H1 (cell line): ENCODE data around the gene CHRNA10. TPM values are rescaled to one million over a fixed set of nuclear protein-coding genes. Genes with fewer than 3 reads are reported as not detected.
A peak's percentile ranks its signal among the peaks of the same experiment; 100 is the strongest.
"Not testable (repeated sequence)": the region's sequence is repeated elsewhere in the genome, so short reads cannot be mapped to it uniquely, and the experiment has no call there.

Experiments used
- CTCF ChIA-PET: fragments of 300-600 bp; sonication (Branson Sonifier 250); formaldehyde crosslinking; loops from one replicate; lab custom pipeline; 2021; ENCODE audit not compliant: partially characterized antibody; lab: Charles Lee
- POLR2A ChIA-PET: fragments of 300-600 bp; sonication (Branson Sonifier 250); formaldehyde crosslinking; loops from one replicate; lab custom pipeline; 2021; ENCODE audit warnings: inconsistent platforms; ENCODE audit not compliant: partially characterized antibody; lab: Charles Lee
- DNase-seq, 2 experiments: peaks; one replicate each; pipeline versions ENCODE4 v3.0.0 to v3.0.0-alpha.2; 2010 to 2022; ENCODE audit warnings: low spot score in 2 of 2, low read depth in 1 of 2, mixed read lengths in 1 of 2
- FAIRE-seq: peaks from 2 replicates; lab custom pipeline; 2011; peaks lifted over from hg19 to GRCh38; lab: Jason Lieb, UNC
- H2AFZ ChIP-seq: 2 replicates; pipeline ENCODE4 v1.8.1; 2012; ENCODE audit warnings: low read length, inconsistent platforms
- H2AK5ac ChIP-seq: 2 replicates; pipeline ENCODE4 v1.6.1; 2013; ENCODE audit warnings: low read depth, low read length
- H2BK120ac ChIP-seq: replicated peaks from 2 replicates; pipeline ENCODE3; 2013; ENCODE audit warnings: low read depth, low read length, inconsistent platforms
- H2BK12ac ChIP-seq: 2 replicates; pipeline ENCODE4 v1.6.1; 2013; ENCODE audit warnings: low read depth, low read length
- H2BK15ac ChIP-seq: 2 replicates; pipeline ENCODE4 v1.6.1; 2013; ENCODE audit warnings: low read length
- H2BK20ac ChIP-seq: 2 replicates; pipeline ENCODE4 v1.6.1; 2013; ENCODE audit warnings: low read length
- H2BK5ac ChIP-seq: 2 replicates; pipeline ENCODE4 v1.6.1; 2013; ENCODE audit warnings: low read depth, low read length
- H3K14ac ChIP-seq: 2 replicates; pipeline ENCODE4 v1.6.1; 2013; ENCODE audit warnings: inconsistent platforms; ENCODE audit not compliant: insufficient read length
- H3K18ac ChIP-seq: 2 replicates; pipeline ENCODE4 v1.6.1; 2013; ENCODE audit warnings: low read length; ENCODE audit errors: extremely low read depth
- H3K23ac ChIP-seq: 2 replicates; pipeline ENCODE4 v1.6.1; 2013; ENCODE audit warnings: inconsistent platforms; ENCODE audit not compliant: insufficient read length
- H3K23me2 ChIP-seq: 2 replicates; pipeline ENCODE4 v1.6.1; 2013; ENCODE audit warnings: low read depth, low read length
- H3K27ac ChIP-seq: 2 replicates; pipeline ENCODE4 v1.6.1; 2011; ENCODE audit warnings: low read depth, low read length, inconsistent platforms
- H3K27me3 ChIP-seq, 4 experiments: replicated peaks in 1 of 4; 1 replicate in 1 of 4; 2 replicates in 3 of 4; pipeline versions ENCODE4 v1.6.1 to v1.8.1; 2011 to 2013; ENCODE audit warnings: low read length in 3 of 4, mild to moderate bottlenecking in 3 of 4, inconsistent platforms in 2 of 4, mixed read lengths in 2 of 4, moderate library complexity in 1 of 4; ENCODE audit not compliant: control insufficient read depth in 3 of 4, insufficient read depth in 3 of 4; ENCODE audit errors: extremely low read depth in 1 of 4
- H3K36me3 ChIP-seq, 4 experiments: 2 replicates each; pipeline versions ENCODE4 v1.6.1 to v1.8.1; 2011 to 2013; ENCODE audit warnings: mild to moderate bottlenecking in 4 of 4, low read length in 3 of 4, moderate library complexity in 2 of 4, control low read depth in 1 of 4, inconsistent platforms in 1 of 4; ENCODE audit not compliant: insufficient read depth in 4 of 4, control insufficient read depth in 2 of 4
- H3K4ac ChIP-seq: replicated peaks from 2 replicates; pipeline ENCODE3; 2013; ENCODE audit warnings: low read length, low read depth, mixed read lengths, inconsistent platforms; ENCODE audit not compliant: insufficient read length
- H3K4me1 ChIP-seq, 4 experiments: replicated peaks in 1 of 4; 1 replicate in 1 of 4; 2 replicates in 3 of 4; pipeline versions ENCODE4 v1.6.1 to v1.8.1; 2011 to 2013; ENCODE audit warnings: low read length in 3 of 4, inconsistent platforms in 2 of 4, mixed read lengths in 1 of 4; ENCODE audit not compliant: insufficient read depth in 4 of 4, control insufficient read depth in 3 of 4
- H3K4me2 ChIP-seq, 2 experiments: 2 replicates each; pipeline versions ENCODE4 v1.6.1 to v1.8.1; 2011 to 2013; ENCODE audit warnings: low read depth in 2 of 2, low read length in 2 of 2, control low read depth in 1 of 2, inconsistent platforms in 1 of 2, mild to moderate bottlenecking in 1 of 2; ENCODE audit not compliant: insufficient read depth in 1 of 2
- H3K4me3 ChIP-seq, 4 experiments: fragments of 200-600, 300-600 bp in 1 of 4; sonication (generic), shearing (Covaris generic), sonication (Bioruptor Twin) in 1 of 4; 2 replicates each; pipeline versions ENCODE4 v1.5.1 to v1.8.1; 2011 to 2016; ENCODE audit warnings: low read length in 4 of 4, low read depth in 3 of 4, control low read depth in 2 of 4, inconsistent platforms in 2 of 4, mild to moderate bottlenecking in 2 of 4, mixed read lengths in 1 of 4, moderate library complexity in 1 of 4; ENCODE audit not compliant: insufficient read depth in 2 of 4; ENCODE audit errors: extremely low read depth in 1 of 4
- H3K56ac ChIP-seq: replicated peaks from 2 replicates; pipeline ENCODE3; 2013; ENCODE audit warnings: low read depth, mild to moderate bottlenecking, mixed read lengths, low read length, inconsistent platforms; ENCODE audit not compliant: insufficient read length
- H3K79me1 ChIP-seq: 2 replicates; pipeline ENCODE4 v1.6.1; 2013; ENCODE audit warnings: low read depth, low read length, control low read depth
- H3K79me2 ChIP-seq, 2 experiments: 2 replicates each; pipeline versions ENCODE4 v1.6.1 to v1.8.1; 2012 to 2013; ENCODE audit warnings: low read length in 2 of 2, mild to moderate bottlenecking in 2 of 2, inconsistent platforms in 1 of 2; ENCODE audit not compliant: insufficient read depth in 2 of 2, control insufficient read depth in 1 of 2
- H3K9ac ChIP-seq, 4 experiments: replicated peaks in 1 of 4; 1 replicate in 1 of 4; 2 replicates in 3 of 4; pipeline versions ENCODE4 v1.6.1 to v1.8.1; 2011 to 2013; ENCODE audit warnings: low read depth in 3 of 4, low read length in 3 of 4, control low read depth in 2 of 4, mild to moderate bottlenecking in 2 of 4, moderate library complexity in 2 of 4, inconsistent platforms in 1 of 4; ENCODE audit errors: extremely low read depth in 1 of 4
- H3K9me3 ChIP-seq, 2 experiments: 2 replicates each; pipeline versions ENCODE4 v1.6.1 to v1.8.1; 2012 to 2013; ENCODE audit warnings: mild to moderate bottlenecking in 2 of 2, moderate library complexity in 2 of 2, control low read depth in 1 of 2, inconsistent platforms in 1 of 2, low read depth in 1 of 2, low read length in 1 of 2, mixed read lengths in 1 of 2; ENCODE audit not compliant: insufficient read depth in 2 of 2
- H4K20me1 ChIP-seq, 2 experiments: replicated peaks in 1 of 2; 2 replicates each; pipeline versions ENCODE3 to v1.8.1; 2011 to 2013; ENCODE audit warnings: inconsistent platforms in 2 of 2, low read length in 2 of 2, mild to moderate bottlenecking in 1 of 2; ENCODE audit not compliant: insufficient read depth in 2 of 2, control insufficient read depth in 1 of 2
- H4K5ac ChIP-seq: 2 replicates; pipeline ENCODE4 v1.6.1; 2013; ENCODE audit warnings: low read length, low read depth, mixed read lengths, inconsistent platforms; ENCODE audit not compliant: insufficient read length
- H4K8ac ChIP-seq: 2 replicates; pipeline ENCODE4 v1.8.0; 2013; ENCODE audit warnings: mild to moderate bottlenecking, moderate library complexity, low read length, inconsistent platforms; ENCODE audit not compliant: insufficient read depth; ENCODE audit errors: extremely low read depth
- H4K91ac ChIP-seq: replicated peaks from 2 replicates; pipeline ENCODE3; 2013; ENCODE audit warnings: low read length, mixed read lengths, inconsistent platforms; ENCODE audit not compliant: insufficient read length
- BRCA1 ChIP-seq: IDR thresholded peaks from 2 replicates; pipeline ENCODE4 v1.6.1; 2012; ENCODE audit warnings: low read depth, low read length, improper control_type of control experiment
- CBX5 ChIP-seq: fragments of 300-800, 300-1000 bp; sonication (generic); IDR thresholded peaks from 2 replicates; pipeline ENCODE4 v1.7.1; 2016; ENCODE audit warnings: antibody characterized with exemption, low read length, low read depth
- CBX8 ChIP-seq: fragments of 300-800, 300-1000 bp; sonication (generic); IDR thresholded peaks from 2 replicates; pipeline ENCODE4 v1.7.1; 2016; ENCODE audit warnings: low read depth, low read length, borderline replicate concordance
- CREB1 ChIP-seq: IDR thresholded peaks from 2 replicates; pipeline ENCODE4 v1.6.1; 2012; ENCODE audit warnings: inconsistent platforms
- NRF1 ChIP-seq: IDR thresholded peaks from 2 replicates; pipeline ENCODE4 v1.6.1; 2011; ENCODE audit warnings: mild to moderate bottlenecking, low read depth, low read length, improper control_type of control experiment
- SAP30 ChIP-seq: fragments of 300-600 bp; sonication (generic); IDR thresholded peaks from 2 replicates; pipeline ENCODE4 v1.7.1; 2012; ENCODE audit warnings: low read length, moderate library complexity, mild to moderate bottlenecking, inconsistent platforms; ENCODE audit not compliant: insufficient read depth, insufficient replicate concordance
- SP2 ChIP-seq: IDR thresholded peaks from 2 replicates; pipeline ENCODE4 v1.6.1; 2012; ENCODE audit warnings: mild to moderate bottlenecking, low read length, inconsistent platforms
- SRF ChIP-seq: IDR thresholded peaks from 2 replicates; pipeline ENCODE4 v1.6.1; 2011; ENCODE audit warnings: mild to moderate bottlenecking, low read depth, low read length, moderate library complexity
- WGBS, 2 experiments: shearing (Covaris generic) in 1 of 2; methylation state at CpG; one replicate each; pipeline versions ENCODE4 v1.1.6 to v1.1.7; 2013 to 2015; ENCODE audit warnings: low lambda C conversion rate in 2 of 2, mixed read lengths in 2 of 2, inconsistent platforms in 1 of 2, low coverage in 1 of 2, missing lambda C conversion rate in 1 of 2; ENCODE audit not compliant: insufficient replicate concordance in 2 of 2, insufficient coverage in 1 of 2, insufficient read length in 1 of 2; ENCODE audit errors: extremely low coverage in 1 of 2, missing lambda C conversion rate in 1 of 2; 5-methylcytosine and 5-hydroxymethylcytosine counted together
- polyA plus RNA-seq, 7 experiments: library from polyadenylated mRNA; depleted of rRNA in 3 of 7; stranded (reverse) in 5 of 7; unstranded in 2 of 7; fragments of >200 nt in 5 of 7; fragments of 200-250 nt in 2 of 7; gene quantifications; 1 replicate in 5 of 7; 2 replicates in 1 of 7; 4 replicates in 1 of 7; pipeline versions ENCODE4 v1.2.1 to v1.2.3, GENCODE V29; 2011 to 2013; ENCODE audit warnings: missing spikeins in 2 of 7, mixed read lengths in 2 of 7
- total RNA-seq: library from RNA; stranded (reverse); fragmentation: NEBNext Ultra II Directional; extraction: Animal tissue kit (Norgen Biotek cat#: 25700); gene quantifications from 2 replicates; pipeline ENCODE4 v1.2.1, GENCODE V29; 2021
- TF ChIP-seq, protein P1 (sequence below): IDR thresholded peaks from 2 replicates; pipeline ENCODE4 v1.6.1; 2012; ENCODE audit warnings: inconsistent platforms

Gene CHRNA10
- total and polyA plus RNA-seq, 2 of the 8 experiments (the other 6 are each of a cell fraction or from before 2014, with no cell fraction given), result 0.68 to 1.3 TPM

DNA sequence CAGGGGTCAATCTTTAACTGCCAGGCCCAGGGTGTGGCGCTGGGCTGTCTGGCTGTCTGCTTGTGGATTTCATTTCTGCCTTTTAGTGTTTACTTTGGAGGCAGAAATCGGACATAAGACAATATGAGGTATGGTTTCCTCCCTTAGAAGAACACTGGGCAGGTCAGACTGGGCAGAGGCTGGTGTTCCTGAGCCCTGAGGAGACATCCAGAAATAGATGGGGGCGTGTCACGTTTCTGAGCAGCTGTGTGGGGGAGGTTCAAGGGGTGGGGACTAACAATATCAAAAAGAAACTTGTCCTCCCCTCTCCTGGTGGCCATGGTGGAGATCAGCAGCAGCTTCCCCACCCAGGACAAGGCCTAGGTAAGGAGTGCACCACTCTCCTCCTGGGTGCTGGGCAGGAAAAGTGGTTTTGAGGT is 26.4 kb downstream of the CHRNA10 start, which contains the start of gene ART1 (continued):
- TF ChIP-seq CBX8 (no peak), NRF1 (no peak), CREB1 (no peak), SAP30 (no peak), CBX5 (no peak), SP2 (no peak), SRF (no peak), BRCA1 (no peak)
- TF ChIP-seq, protein P1, sequence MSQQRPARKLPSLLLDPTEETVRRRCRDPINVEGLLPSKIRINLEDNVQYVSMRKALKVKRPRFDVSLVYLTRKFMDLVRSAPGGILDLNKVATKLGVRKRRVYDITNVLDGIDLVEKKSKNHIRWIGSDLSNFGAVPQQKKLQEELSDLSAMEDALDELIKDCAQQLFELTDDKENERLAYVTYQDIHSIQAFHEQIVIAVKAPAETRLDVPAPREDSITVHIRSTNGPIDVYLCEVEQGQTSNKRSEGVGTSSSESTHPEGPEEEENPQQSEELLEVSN, result no peak
- TF ChIP-seq, all 59 proteins: peak for 0

GRCh38 chr11:3643102-3643546 is 28.1 kb downstream of the CHRNA10 start:
- H3K27me3 ChIP-seq, H2AK5ac ChIP-seq, FAIRE-seq, H3K79me2 ChIP-seq, H4K8ac ChIP-seq, H2BK120ac ChIP-seq, H3K9me3 ChIP-seq, H2BK20ac ChIP-seq, H3K36me3 ChIP-seq, H3K4me1 ChIP-seq, H3K56ac ChIP-seq, H3K14ac ChIP-seq, H3K23ac ChIP-seq, H2BK12ac ChIP-seq, H4K20me1 ChIP-seq, H3K4ac ChIP-seq, H2BK15ac ChIP-seq, H4K5ac ChIP-seq, H3K79me1 ChIP-seq, H4K91ac ChIP-seq, DNase-seq: not testable (repeated sequence)
- Histone ChIP-seq H2BK5ac (peak overlapping the region; percentile 63; the same call in 1 of the 2 replicates), H3K4me3 (peak overlapping the region; percentile 59 to 63 (median 60)), H3K18ac (peak overlapping the region; percentile 88; the same call in 1 of the 2 replicates), H3K23me2 (peaks cover 11% of the 10 kb centered on the region; the same call in 1 of the 2 replicates), H2AFZ (peak overlapping the region; percentile 23; the same call in 1 of the 2 replicates), H3K27ac (peak overlapping the region; percentile 88; the same call in 1 of the 2 replicates), H3K4me2 (peak overlapping the region; percentile 88 to 98), H3K9ac (peak overlapping the region in 3 of 4 experiments; percentile 56 to 66 (median 65); a peak in 4 of 7 replicates)
- ChIA-PET POLR2A (interaction anchor here (0.7 to 1.2 kb wide), 6 partner anchors 9 to 263 kb away, joined by 3 to 7 read pairs (median 4); partner anchors contain the start of gene CHRNA10), CTCF (interaction anchor here (1.2 to 1.8 kb wide), 4 partner anchors 11 to 40 kb away, joined by 3 to 8 read pairs (median 5); no protein-coding TSS in a partner anchor)
- whole genome bisulfite sequencing, 2 experiments, result 40% methylated on average over 10 of the region's 11 CpGs; no CpG with 5 or more reads in 1 of the 2 experiments
